Endothelial cell of umbilical vein (primary cell): ENCODE results near the gene CWC27.

ENCODE experiments used
- CTCF ChIP-seq, 2 donors: IDR thresholded peaks; 1 replicate in 1 of 2; 2 replicates in 1 of 2; pipeline ENCODE4 v1.5.1; 2011; ENCODE audit warnings: low read length in 2 of 2, mild to moderate bottlenecking in 2 of 2, moderate library complexity in 2 of 2, control low read depth in 1 of 2, inconsistent platforms in 1 of 2, low read depth in 1 of 2; ENCODE audit not compliant: insufficient read depth in 1 of 2; ENCODE audit errors: extremely low read depth in 1 of 2
- EZH2 ChIP-seq: IDR thresholded peaks from 2 replicates; pipeline ENCODE4 v1.6.1; 2012; ENCODE audit warnings: borderline replicate concordance, low read depth, mild to moderate bottlenecking, moderate library complexity, low read length, inconsistent platforms; ENCODE audit not compliant: severe bottlenecking
- GATA2 ChIP-seq: IDR thresholded peaks from 2 replicates; pipeline ENCODE4 v1.7.0; 2011; ENCODE audit warnings: low read depth, mild to moderate bottlenecking, moderate library complexity, mixed read lengths, low read length; ENCODE audit not compliant: insufficient read length, insufficient read depth
- JUN ChIP-seq: IDR thresholded peaks from 2 replicates; pipeline ENCODE4 v1.6.1; 2011; ENCODE audit warnings: borderline replicate concordance, low read depth; ENCODE audit not compliant: insufficient read length, insufficient read depth
- POLR2A ChIP-seq: IDR thresholded peaks from 2 replicates; pipeline ENCODE4 v1.6.1; 2012; ENCODE audit warnings: low read depth, mild to moderate bottlenecking, control low read depth, low read length
- POLR2AphosphoS5 ChIP-seq: IDR thresholded peaks from 2 replicates; pipeline ENCODE4 v1.6.1; 2012; ENCODE audit warnings: low read depth, mild to moderate bottlenecking, control low read depth, low read length, moderate library complexity; ENCODE audit not compliant: insufficient read depth
- TF ChIP-seq, protein P1 (sequence below): IDR thresholded peaks from 2 replicates; pipeline ENCODE4 v1.6.1; 2011; ENCODE audit not compliant: insufficient read depth, insufficient read length

DNA sequence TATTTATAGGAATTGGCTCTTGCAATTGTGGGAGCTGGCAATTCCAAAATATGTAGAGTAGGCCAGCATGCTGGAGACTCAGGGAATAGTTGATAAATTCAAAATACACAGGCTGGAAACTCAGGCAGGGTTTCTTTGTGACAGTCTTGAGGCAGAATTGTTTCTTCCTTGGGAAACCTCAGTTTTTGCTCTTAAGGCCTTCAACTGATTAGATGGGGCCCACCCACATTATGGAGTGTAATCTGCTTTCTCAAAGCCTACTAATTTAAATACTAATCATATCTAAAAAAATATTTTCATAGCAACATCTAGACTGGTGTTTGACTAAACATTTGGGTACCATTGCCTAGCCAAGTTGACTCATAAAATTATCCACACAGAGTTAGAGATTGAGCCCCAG is 27.6 kb downstream of the CWC27 start:
- TF ChIP-seq CTCF (IDR thresholded peaks at IDR 0.05; ENCODE audit: extremely low read depth in 1 of 2, insufficient read depth in 1 of 2, low read depth in 1 of 2, low read length in 2 of 2), result no peak
- TF ChIP-seq POLR2A, result no peak
- TF ChIP-seq EZH2, result no peak
- TF ChIP-seq GATA2, result no peak
- no peak for TF ChIP-seq JUN
- TF ChIP-seq, protein P1, sequence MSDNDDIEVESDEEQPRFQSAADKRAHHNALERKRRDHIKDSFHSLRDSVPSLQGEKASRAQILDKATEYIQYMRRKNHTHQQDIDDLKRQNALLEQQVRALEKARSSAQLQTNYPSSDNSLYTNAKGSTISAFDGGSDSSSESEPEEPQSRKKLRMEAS, result no peak
- no peak for TF ChIP-seq POLR2AphosphoS5
